HG03060 (cell line): ENCODE results near the gene TEN1.

Experiments
- ATAC-seq: cut with Tn5 transposase; IDR thresholded peaks from one replicate; pipeline ENCODE4 v1.9.1; 2021; ENCODE audit warnings: low read depth, moderate number of reproducible peaks; ENCODE audit not compliant: unreplicated experiment

TEN1 gene

GRCh38 chr17:76049239-76049638 lies 70.2 kb downstream of the TEN1 start:
- no peak for ATAC-seq

GRCh38 chr17:76049836-76050537 lies 70.9 kb downstream of the TEN1 start:
- no peak for ATAC-seq
